GM12873 (cell line): ENCODE data around the gene MAMLD1.

Experiments
- CTCF ChIP-seq: IDR thresholded peaks from 2 replicates; pipeline ENCODE4 v1.5.1; 2012; ENCODE audit warnings: low read depth, mild to moderate bottlenecking, moderate library complexity, low read length, control low read depth; ENCODE audit not compliant: insufficient read depth; ENCODE audit errors: missing control alignments

The MAMLD1 gene

GRCh38 chrX:150365051-150365989 lies 2.2 kb downstream of the MAMLD1 start:
- peak; percentile 34 for TF ChIP-seq CTCF

GRCh38 chrX:150365990-150366911 lies 3.1 kb downstream of the MAMLD1 start:
- no peak for TF ChIP-seq CTCF

GRCh38 chrX:150366951-150367545 lies 3.9 kb downstream of the MAMLD1 start:
- TF ChIP-seq CTCF = no peak

GRCh38 chrX:150370589-150371312 lies 7.6 kb downstream of the MAMLD1 start:
- no peak for TF ChIP-seq CTCF

- no peak for TF ChIP-seq CTCF
Observed at GRCh38 chrX:150371877-150372276, 8.8 kb downstream of the MAMLD1 start.

- no peak for TF ChIP-seq CTCF
Observed at GRCh38 chrX:150372280-150372679, 9.2 kb downstream of the MAMLD1 start.
